Stomach smooth muscle (tissue), 2 donors: ENCODE measurements around the gene DIMT1.

ENCODE experiments used
- H3K27ac ChIP-seq: one replicate; pipeline ENCODE4 v1.7.0; 2013; ENCODE audit warnings: mild to moderate bottlenecking, low read length, inconsistent platforms
- H3K27me3 ChIP-seq, 2 donors: one replicate each; pipeline ENCODE4 v1.7.0; 2013; ENCODE audit warnings: low read length in 2 of 2; ENCODE audit not compliant: insufficient read depth in 2 of 2, control insufficient read depth in 1 of 2
- H3K36me3 ChIP-seq, 2 donors: one replicate each; pipeline ENCODE4 v1.7.0; 2013; ENCODE audit warnings: low read length in 2 of 2; ENCODE audit not compliant: control insufficient read depth in 2 of 2, insufficient read depth in 2 of 2
- H3K4me1 ChIP-seq: one replicate; pipeline ENCODE4 v1.7.0; 2013; ENCODE audit warnings: low read length; ENCODE audit not compliant: control insufficient read depth, insufficient read depth
- H3K4me3 ChIP-seq, 2 donors: one replicate each; pipeline ENCODE4 v1.7.0; 2013; ENCODE audit warnings: low read length in 2 of 2
- H3K9ac ChIP-seq, 2 donors: one replicate each; pipeline ENCODE4 v1.7.0; 2013; ENCODE audit warnings: low read length in 2 of 2, mild to moderate bottlenecking in 1 of 2
- H3K9me3 ChIP-seq, 2 donors: one replicate each; pipeline ENCODE4 v1.7.0; 2013; ENCODE audit warnings: low read length in 2 of 2; ENCODE audit not compliant: control insufficient read depth in 2 of 2
- donor health status: healthy.
- donor health status: Pancreatic carcinoma.

The DIMT1 gene

DNA sequence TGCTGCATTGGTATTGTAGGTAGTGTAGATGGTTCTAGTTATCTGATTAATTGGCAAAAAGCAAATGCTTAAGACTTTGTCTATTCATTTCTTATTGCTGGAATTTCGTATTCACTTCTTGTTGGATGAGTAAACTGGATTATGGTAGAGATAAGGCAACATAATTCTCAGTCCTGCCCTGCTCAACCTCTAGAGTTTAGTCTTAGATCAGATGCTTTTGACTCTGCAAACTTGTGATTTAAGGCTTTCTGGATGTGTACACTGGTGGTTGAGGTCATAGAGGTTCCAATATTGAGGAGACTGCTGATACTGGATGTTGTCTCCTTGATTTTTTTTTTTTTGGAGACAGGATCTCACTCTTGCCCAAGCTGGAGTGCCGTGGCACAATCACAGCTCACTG is 62.7 kb downstream of the DIMT1 start:
- Histone ChIP-seq H3K36me3 (no peaks in the 10 kb centered on the region), H3K4me3 (no peak overlapping the region), H3K4me1 (no peaks in the 10 kb centered on the region), H3K9ac (no peak overlapping the region), H3K9me3 (no peaks in the 10 kb centered on the region), H3K27me3 (no peaks in the 10 kb centered on the region), H3K27ac (no peak overlapping the region)

DNA sequence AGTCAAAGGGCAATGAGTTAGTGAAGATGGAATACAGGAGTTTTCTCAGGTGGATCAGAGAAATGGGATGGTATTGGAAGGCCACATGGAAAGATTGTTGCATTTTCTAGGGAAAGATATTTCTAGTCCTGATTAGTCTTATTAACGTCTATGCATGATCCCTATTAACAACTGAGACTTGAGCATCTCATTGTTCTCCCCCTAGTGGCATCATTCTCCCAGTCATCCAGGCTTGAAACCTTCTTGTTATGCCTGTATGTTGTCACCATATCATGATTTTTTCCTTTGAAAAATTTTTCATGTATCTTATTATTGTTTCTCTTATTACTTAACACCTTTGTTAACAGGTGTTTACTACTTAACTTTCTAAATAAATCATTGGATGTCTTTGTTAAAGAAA is 63.3 kb downstream of the DIMT1 start:
- H3K27me3 ChIP-seq, result no peaks in the 10 kb centered on the region
- no peaks in the 10 kb centered on the region for H3K9me3 ChIP-seq
- H3K27ac ChIP-seq, result no peak overlapping the region
- no peak overlapping the region for H3K4me3 ChIP-seq
- H3K4me1 ChIP-seq, result no peaks in the 10 kb centered on the region
- H3K36me3 ChIP-seq, result no peaks in the 10 kb centered on the region
- H3K9ac ChIP-seq, result no peak overlapping the region
